ENCODE measurements around the gene TMEM131L.

TMEM131L gene

DNA sequence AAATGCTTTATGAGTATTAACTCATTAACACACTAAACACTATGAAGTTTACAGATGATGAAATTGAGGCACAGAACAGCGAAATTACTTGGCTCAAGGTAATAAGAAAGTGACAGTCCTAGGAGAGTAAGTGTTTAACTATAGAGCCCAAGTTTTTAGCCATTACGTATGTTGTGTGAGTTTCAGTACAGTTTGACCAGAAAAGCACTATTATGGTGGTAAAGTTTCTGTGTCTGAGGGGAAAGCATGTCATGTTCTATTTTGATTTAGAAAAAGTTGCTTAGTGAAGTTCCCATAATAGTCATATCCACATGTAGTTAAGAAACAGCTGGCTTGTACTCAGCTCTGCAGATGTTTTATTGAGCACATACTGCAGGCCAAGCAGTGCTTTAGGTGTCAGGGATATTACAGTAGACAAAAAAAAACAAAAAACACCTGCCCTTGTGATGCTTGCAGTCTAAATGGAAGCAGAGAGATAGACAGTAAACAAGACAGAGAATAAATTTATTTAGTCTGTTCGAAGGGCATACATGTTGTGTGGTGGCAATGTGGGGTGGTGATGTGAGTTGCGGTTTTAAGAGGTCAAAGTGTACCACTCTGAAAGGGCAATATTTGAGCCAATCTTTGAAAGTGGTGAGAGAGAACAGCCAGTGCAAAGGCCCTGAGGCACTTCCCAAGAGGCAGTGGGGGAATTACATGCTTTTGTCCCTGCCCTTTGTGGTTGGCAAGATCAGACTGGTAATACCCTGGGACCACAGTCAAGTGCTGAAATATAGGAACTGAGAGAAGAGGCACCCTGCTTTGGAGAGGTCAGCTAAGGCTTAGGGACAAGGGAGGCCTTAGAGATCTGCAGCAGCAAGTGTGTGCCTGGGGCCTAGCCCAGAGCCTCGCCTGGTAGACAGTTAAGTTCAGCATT lies 6.2 kb downstream of the TMEM131L start:
- no peak for DNase-seq (ENCODE audit: extremely low spot score, insufficient read length, low read depth)
- FAIRE-seq: peak; percentile 80

DNA sequence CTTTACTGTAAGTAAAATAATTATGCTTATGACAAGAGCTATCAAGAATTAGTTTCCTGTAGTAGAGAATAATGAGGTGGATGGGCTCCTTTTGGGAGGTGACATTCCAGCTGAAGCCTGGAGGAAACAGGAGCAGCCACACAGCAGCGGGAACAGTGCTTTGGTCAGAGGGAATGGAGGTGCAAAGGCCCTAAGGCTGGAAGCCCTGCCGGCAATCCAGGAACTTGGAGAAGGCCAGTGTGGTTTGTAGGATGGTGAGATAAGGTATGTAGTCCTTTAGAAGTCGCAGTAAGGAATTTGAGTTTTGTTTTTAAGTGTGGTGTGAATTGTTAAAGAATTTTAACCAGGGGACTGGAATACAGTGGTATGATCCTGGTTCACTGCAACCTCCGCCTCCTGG lies 8.1 kb downstream of the TMEM131L start:
- FAIRE-seq (no peak), DNase-seq (ENCODE audit: extremely low spot score, insufficient read length, low read depth) (no peak)

DNA sequence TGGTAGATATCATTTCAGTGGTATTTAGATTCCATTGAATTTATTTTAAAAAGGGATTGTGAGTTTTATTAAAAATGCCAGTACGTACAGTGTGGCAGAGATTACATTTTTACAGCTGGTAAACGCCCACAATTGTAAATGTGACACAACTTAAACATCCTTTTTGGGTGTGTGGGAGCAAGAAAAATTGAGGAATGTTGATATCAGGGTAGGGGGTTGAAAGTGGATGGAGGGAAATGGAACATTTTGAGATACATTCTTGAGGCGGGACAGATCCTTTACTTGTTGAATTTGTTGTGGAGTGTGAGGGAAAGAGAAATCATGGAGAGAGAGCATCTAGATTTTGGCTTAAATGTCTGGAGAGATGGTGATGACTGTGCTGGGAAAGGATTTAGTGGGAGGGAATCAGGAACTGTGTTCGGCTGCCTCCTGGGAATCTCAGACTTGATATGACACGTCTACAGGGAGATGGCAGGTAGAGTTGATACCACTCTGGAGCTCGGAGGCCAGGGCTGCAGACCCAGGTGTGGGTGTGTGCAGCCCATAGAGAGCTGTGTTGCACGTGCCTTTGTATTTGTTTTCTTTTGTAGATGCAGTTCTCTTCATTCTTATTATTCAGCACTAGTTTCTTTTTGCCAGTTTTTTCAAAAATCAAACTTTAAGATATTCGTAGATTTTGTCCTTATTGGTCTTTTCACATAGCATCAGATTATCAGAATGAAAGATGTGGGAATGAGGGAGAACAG lies 10.8 kb downstream of the TMEM131L start:
- FAIRE-seq (peak; percentile 47), DNase-seq (ENCODE audit: extremely low spot score, insufficient read length, low read depth) (no peak)

- no peak for DNase-seq (ENCODE audit: extremely low spot score, insufficient read length, low read depth)
- FAIRE-seq: no peak
Observed at GRCh38 chr4:153479101-153479500, 12.9 kb downstream of the TMEM131L start.

DNA sequence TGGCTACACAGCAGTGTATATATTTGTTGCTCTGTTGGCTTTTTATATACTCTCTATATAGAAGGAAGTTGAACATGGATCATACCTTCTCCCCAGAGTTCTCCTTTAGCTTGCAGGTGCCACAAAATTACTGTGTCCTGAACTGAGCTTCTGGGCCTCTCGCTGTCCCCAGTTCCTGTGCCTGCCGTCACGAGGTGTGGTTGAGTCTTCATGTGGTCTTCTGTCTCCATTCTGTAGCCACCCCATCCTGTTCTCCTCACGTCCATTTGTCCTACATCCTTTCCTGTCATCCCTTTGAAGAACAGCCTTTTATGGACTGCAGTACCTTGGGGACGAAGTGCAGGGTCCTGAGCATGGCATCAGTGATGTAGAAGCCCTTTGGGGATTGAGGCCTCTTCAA lies 14.5 kb downstream of the TMEM131L start:
- FAIRE-seq: peak; percentile 55
- no peak for DNase-seq (ENCODE audit: extremely low spot score, insufficient read length, low read depth)

GRCh38 chr4:153481478-153481877 lies 15.3 kb downstream of the TMEM131L start:
- FAIRE-seq (peak; percentile 61), DNase-seq (ENCODE audit: extremely low spot score, insufficient read length, low read depth) (no peak)

GRCh38 chr4:153483432-153484418 lies 17.6 kb downstream of the TMEM131L start:
- DNase-seq (ENCODE audit: extremely low spot score, insufficient read length, low read depth): no peak
- FAIRE-seq: peak; percentile 84

- FAIRE-seq: no peak
Observed at GRCh38 chr4:153485359-153485758, 19.2 kb downstream of the TMEM131L start.

GRCh38 chr4:153485860-153486259 lies 19.7 kb downstream of the TMEM131L start:
- DNase-seq (ENCODE audit: extremely low spot score, insufficient read length, low read depth) (no peak), FAIRE-seq (peak; percentile 33)

More at GRCh38 chr4:153485359-153485758, 19.2 kb downstream of the TMEM131L start:
- no peak for DNase-seq (ENCODE audit: extremely low spot score, insufficient read length, low read depth)

DNA sequence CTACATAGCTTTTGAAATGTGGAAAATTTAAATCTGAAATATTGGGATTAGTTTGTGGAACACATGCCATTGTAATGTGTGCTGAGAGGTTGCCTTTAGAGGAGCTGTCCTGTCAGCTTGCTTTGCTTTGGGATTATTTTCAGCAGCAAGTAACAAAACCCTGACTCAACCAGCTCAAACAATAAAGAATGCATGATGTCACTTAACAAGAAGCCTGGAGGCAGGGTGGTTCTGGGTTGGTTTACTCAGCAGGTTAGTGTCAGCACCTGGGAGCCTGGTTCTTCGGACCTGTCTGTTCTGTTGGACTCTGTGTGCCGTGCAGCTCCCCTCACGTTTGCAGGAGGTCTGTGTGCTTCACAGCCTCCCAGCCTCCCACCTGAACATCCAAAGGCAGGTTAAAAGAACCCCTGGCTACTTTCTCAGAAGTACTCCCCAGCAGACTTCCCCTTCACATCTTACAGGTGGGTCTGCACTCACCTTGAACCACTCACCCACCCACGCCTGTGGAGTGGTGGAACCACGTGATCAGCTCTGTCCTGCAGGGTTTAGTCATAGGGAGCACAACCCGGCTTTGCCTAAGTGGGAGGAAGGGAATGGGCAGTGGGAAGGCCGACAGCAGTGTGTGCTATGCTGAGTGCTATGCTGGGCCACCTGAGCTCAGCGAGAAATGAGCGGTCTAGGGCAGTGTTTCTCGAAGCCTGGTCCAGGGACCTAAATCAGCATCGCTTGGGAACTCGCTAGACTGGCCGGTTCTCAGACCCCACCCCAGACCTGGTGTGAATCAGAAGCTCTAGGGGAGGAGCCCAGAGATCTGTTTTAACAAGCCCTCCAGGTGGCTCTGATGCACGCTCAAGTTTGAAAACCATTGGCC lies 20.4 kb downstream of the TMEM131L start:
- no peak for DNase-seq (ENCODE audit: extremely low spot score, insufficient read length, low read depth)
- FAIRE-seq: peak; percentile 67

DNA sequence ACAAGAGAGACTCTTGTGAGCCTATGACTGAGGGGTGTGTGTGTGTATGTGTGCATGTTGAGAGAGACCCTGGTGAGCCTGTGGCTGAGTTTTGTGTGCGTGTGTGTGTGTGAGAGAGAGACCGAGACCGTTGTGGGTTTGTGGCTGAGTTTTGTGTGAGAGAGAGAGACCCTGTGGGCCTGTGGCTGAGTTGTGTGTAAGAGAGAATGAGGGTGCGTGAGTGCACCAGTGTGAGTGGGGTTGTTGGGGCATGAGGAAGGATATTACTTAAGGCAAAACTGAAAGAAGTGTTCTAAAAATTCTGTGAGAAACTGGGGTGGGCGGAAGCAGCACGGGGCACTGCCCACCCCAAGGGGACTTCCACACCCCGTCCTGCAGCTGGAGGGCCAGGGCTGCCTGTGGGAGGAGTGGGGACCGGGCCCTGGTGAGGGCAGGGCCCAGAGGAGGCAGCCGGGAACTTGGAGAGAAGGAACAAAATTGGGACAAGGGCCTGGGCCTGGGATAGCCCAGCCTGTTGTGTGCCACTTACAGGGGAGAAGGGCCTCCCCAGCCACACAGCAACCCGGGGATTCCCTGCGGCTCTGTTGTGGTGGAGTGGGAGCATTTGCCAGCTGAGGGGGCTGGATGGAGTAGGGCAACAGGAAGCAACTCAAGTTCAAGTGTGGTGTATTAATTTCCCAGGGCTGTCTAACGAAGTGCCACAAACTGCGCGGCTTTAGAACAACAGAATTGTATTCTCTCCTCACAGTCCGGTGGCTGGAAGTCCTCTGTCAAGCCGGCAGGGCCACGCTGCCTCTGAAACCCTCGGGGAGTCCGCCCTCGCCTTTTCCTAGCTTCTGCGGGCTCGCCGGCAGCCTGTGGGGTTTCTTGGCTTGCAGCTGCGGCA lies 22.1 kb downstream of the TMEM131L start:
- FAIRE-seq: peak; percentile 97
- no peak for DNase-seq (ENCODE audit: extremely low spot score, insufficient read length, low read depth)

GRCh38 chr4:153489856-153490558 lies 23.8 kb downstream of the TMEM131L start:
- no peak for DNase-seq (ENCODE audit: extremely low spot score, insufficient read length, low read depth)

GRCh38 chr4:153490985-153491483 lies 24.9 kb downstream of the TMEM131L start:
- peak; percentile 45 for FAIRE-seq
- no peak for DNase-seq (ENCODE audit: extremely low spot score, insufficient read length, low read depth)

More at GRCh38 chr4:153489856-153490558, 23.8 kb downstream of the TMEM131L start:
- FAIRE-seq: no peak

DNA sequence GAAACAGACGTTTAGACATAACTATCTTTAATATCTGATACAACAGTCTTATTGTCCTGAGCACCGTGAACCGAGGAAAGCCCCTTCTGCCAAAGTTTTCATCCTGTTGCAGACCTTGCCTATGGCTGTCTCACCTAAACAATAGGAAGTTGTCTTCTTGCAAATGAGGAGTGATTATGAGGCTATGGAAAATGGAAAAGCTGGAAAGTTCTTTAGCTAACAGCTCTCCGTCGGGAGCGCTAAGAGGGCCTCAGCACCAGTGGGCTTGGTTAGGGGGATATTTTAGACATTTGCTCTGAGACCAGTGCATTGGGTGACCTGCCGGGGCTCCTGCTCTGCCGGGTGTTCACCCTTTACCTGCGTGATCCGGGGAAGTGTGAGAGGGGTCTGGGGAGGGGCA lies 28.4 kb downstream of the TMEM131L start:
- no peak for FAIRE-seq

GRCh38 chr4:153495480-153496193 lies 29.5 kb downstream of the TMEM131L start:
- no peak for DNase-seq (ENCODE audit: extremely low spot score, insufficient read length, low read depth)
- no peak for FAIRE-seq

More for the DNA sequence above, 28.4 kb downstream of the TMEM131L start:
- DNase-seq (ENCODE audit: extremely low spot score, insufficient read length, low read depth): no peak

DNA sequence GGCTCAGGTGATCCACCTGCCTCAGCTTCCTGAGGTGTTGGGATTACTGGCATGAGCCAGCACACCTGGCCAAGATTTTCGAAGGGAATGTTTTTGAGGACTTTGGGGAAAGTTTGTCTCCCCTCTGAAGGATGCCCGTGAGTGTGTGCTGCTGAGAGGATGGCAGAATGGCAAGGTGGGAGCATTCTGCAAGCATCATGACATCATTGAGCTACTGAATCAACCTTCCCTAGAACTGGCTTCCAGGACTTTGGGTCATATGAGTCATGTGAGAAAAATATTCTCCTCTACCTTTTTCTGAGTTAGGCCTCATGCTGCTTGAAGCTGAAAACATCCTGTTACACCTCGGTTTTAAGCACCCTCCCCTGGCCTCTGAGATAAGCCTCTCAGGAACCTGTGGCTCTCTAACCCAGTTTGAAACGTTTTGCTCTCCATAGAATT lies 31.0 kb downstream of the TMEM131L start:
- DNase-seq (ENCODE audit: extremely low spot score, insufficient read length, low read depth) (no peak), FAIRE-seq (peak; percentile 77)
